SK-N-SH treated with all-trans-retinoic acid at 6 μM for 48 hours (cell line): Measurements from ENCODE around the gene ZBTB24.

Source experiments
- ATAC-seq: fragments of 200-7000 bp; cut with Tn5 transposase; 3 replicates; pipeline ENCODE4 v1.9.1; 2020; ENCODE audit warnings: mild to moderate bottlenecking, moderate library complexity
- ARNTL ChIP-seq: fragments of 450-650 bp; formaldehyde crosslinking; IDR thresholded peaks from 2 replicates; pipeline ENCODE4 v1.5.0; 2020; ENCODE audit warnings: low read depth, mild to moderate bottlenecking, moderate library complexity, borderline replicate concordance
- BACH2 ChIP-seq: fragments of 250-450 bp; sonication (Bioruptor Pico); IDR thresholded peaks from 2 replicates; pipeline ENCODE4 v1.9.0; 2021; ENCODE audit warnings: mild to moderate bottlenecking, borderline replicate concordance
- CREB5 ChIP-seq: fragments of 250-450 bp; sonication (Bioruptor Pico); IDR thresholded peaks from 2 replicates; pipeline ENCODE4 v1.5.1; 2020; ENCODE audit warnings: low read depth, mild to moderate bottlenecking, moderate library complexity
- CSDC2 ChIP-seq: fragments of 250-450 bp; sonication (Bioruptor Pico); IDR thresholded peaks from 2 replicates; pipeline ENCODE4 v1.5.0; 2020; ENCODE audit warnings: mild to moderate bottlenecking, moderate library complexity
- ESRRG ChIP-seq: fragments of 250-450 bp; sonication (Bioruptor Pico); IDR thresholded peaks from 2 replicates; pipeline ENCODE4 v1.6.1; 2021; ENCODE audit warnings: mild to moderate bottlenecking
- GLIS3 ChIP-seq: fragments of 250-450 bp; sonication (Bioruptor Pico); IDR thresholded peaks from 2 replicates; pipeline ENCODE4 v1.5.0; 2020; ENCODE audit warnings: mild to moderate bottlenecking, moderate library complexity
- ISL1 ChIP-seq: fragments of 250-450 bp; sonication (Bioruptor Pico); IDR thresholded peaks from 2 replicates; pipeline ENCODE4 v2.1.2; 2022; ENCODE audit warnings: mild to moderate bottlenecking, moderate library complexity
- OSR1 ChIP-seq: fragments of 250-450 bp; sonication (Bioruptor Pico); IDR thresholded peaks from 2 replicates; pipeline ENCODE4 v1.8.0; 2022; ENCODE audit warnings: moderate library complexity, mild to moderate bottlenecking, inconsistent platforms
- PATZ1 ChIP-seq: fragments of 250-450 bp; sonication (Bioruptor Pico); IDR thresholded peaks from 2 replicates; pipeline ENCODE4 v1.8.0; 2020; ENCODE audit warnings: mild to moderate bottlenecking, moderate library complexity, borderline replicate concordance
- POU6F1 ChIP-seq: fragments of 250-450 bp; sonication (Bioruptor Pico); IDR thresholded peaks from 2 replicates; pipeline ENCODE4 v1.8.0; 2021; ENCODE audit warnings: low read depth, mild to moderate bottlenecking, moderate library complexity, borderline replicate concordance
- PPARA ChIP-seq: fragments of 250-450 bp; sonication (Bioruptor Pico); IDR thresholded peaks from 2 replicates; pipeline ENCODE4 v1.5.0; 2020; ENCODE audit warnings: mild to moderate bottlenecking, borderline replicate concordance
- RARB ChIP-seq: fragments of 250-450 bp; sonication (Bioruptor Pico); IDR thresholded peaks from 2 replicates; pipeline ENCODE4 v1.8.0; 2021; ENCODE audit warnings: mild to moderate bottlenecking, moderate library complexity
- SNAI2 ChIP-seq: fragments of 250-450 bp; sonication (Bioruptor Pico); IDR thresholded peaks from 2 replicates; pipeline ENCODE4 v1.5.0; 2020; ENCODE audit warnings: mild to moderate bottlenecking, moderate library complexity
- TCF4 ChIP-seq: fragments of 250-450 bp; sonication (Bioruptor Pico); IDR thresholded peaks from 2 replicates; pipeline ENCODE4 v1.8.0; 2021; ENCODE audit warnings: mild to moderate bottlenecking, moderate library complexity, borderline replicate concordance
- TSHZ2 ChIP-seq: fragments of 250-450 bp; sonication (Bioruptor Pico); IDR thresholded peaks from 2 replicates; pipeline ENCODE4 v1.5.0; 2020; ENCODE audit warnings: mild to moderate bottlenecking, moderate library complexity
- ZC3H10 ChIP-seq: fragments of 250-450 bp; sonication (Bioruptor Pico); IDR thresholded peaks from 2 replicates; pipeline ENCODE4 v1.5.1; 2021; ENCODE audit warnings: mild to moderate bottlenecking, moderate library complexity
- ZFP3 ChIP-seq: fragments of 250-450 bp; sonication (Bioruptor Pico); IDR thresholded peaks from 2 replicates; pipeline ENCODE4 v1.5.0; 2020; ENCODE audit warnings: mild to moderate bottlenecking, moderate library complexity
- ZFP30 ChIP-seq: fragments of 450-650 bp; formaldehyde crosslinking; IDR thresholded peaks from 2 replicates; pipeline ENCODE4 v1.5.0; 2022; ENCODE audit warnings: mild to moderate bottlenecking, moderate library complexity
- ZNF565 ChIP-seq: fragments of 450-650 bp; formaldehyde crosslinking; conservative IDR thresholded peaks from 2 replicates; pipeline ENCODE4 v1.5.0; 2020; ENCODE audit warnings: low read depth, mild to moderate bottlenecking, moderate library complexity
- ZNF8 ChIP-seq: fragments of 450-650 bp; formaldehyde crosslinking; IDR thresholded peaks from 2 replicates; pipeline ENCODE4 v1.5.0; 2020; ENCODE audit warnings: mild to moderate bottlenecking, moderate library complexity

Gene ZBTB24

GRCh38 chr6:109498052-109498451 is 15.0 kb upstream of the ZBTB24 start:
- no peak for ATAC-seq
- TF ChIP-seq ZNF565 (CRISPR knock-in tag) = no peak
- TF ChIP-seq, all 23 proteins: peak for 0

- ATAC-seq = peak; percentile 61
- TF ChIP-seq TSHZ2 (no peak), CSDC2 (no peak), CREB5 (CRISPR knock-in tag) (no peak), PPARA (CRISPR knock-in tag) (no peak), ESRRG (CRISPR knock-in tag) (no peak), ZFP3 (CRISPR knock-in tag) (no peak), ZC3H10 (no peak), POU6F1 (CRISPR knock-in tag) (no peak), ARNTL (CRISPR knock-in tag) (no peak), ZFP30 (CRISPR knock-in tag) (no peak), PATZ1 (CRISPR knock-in tag) (no peak), RARB (CRISPR knock-in tag) (no peak), ZNF565 (CRISPR knock-in tag) (no peak), ZNF8 (CRISPR knock-in tag) (no peak), ISL1 (CRISPR knock-in tag) (no peak)
- TF ChIP-seq, all 23 proteins: peak for 0
Measured at GRCh38 chr6:109496036-109496772, 13.2 kb upstream of the ZBTB24 start.

- no peak for ATAC-seq
- TF ChIP-seq TCF4 (no peak), GLIS3 (CRISPR knock-in tag) (no peak), POU6F1 (CRISPR knock-in tag) (no peak), ARNTL (CRISPR knock-in tag) (no peak), ESRRG (CRISPR knock-in tag) (no peak), PATZ1 (CRISPR knock-in tag) (no peak), RARB (CRISPR knock-in tag) (no peak), SNAI2 (CRISPR knock-in tag) (no peak), OSR1 (CRISPR knock-in tag) (no peak), BACH2 (CRISPR knock-in tag) (no peak), ZNF8 (CRISPR knock-in tag) (no peak)
Measured at GRCh38 chr6:109493865-109494264, 10.8 kb upstream of the ZBTB24 start.
